VCaP (cell line): ENCODE results near the gene EFHC1.

Experiments used
- H3K27ac ChIP-seq: fragments of 450-650 bp; 2 replicates; pipeline ENCODE4 v1.5.1; 2017
- CTCF ChIP-seq: fragments of 450-650 bp; conservative IDR thresholded peaks from 2 replicates; pipeline ENCODE4 v1.5.1; 2017; ENCODE audit warnings: mild to moderate bottlenecking, moderate library complexity

Gene EFHC1

GRCh38 chr6:52498538-52499017 is 78.4 kb downstream of the EFHC1 start:
- TF ChIP-seq CTCF = no peak
- H3K27ac ChIP-seq = no peak overlapping the region

GRCh38 chr6:52499026-52499425 is 78.9 kb downstream of the EFHC1 start:
- TF ChIP-seq CTCF = no peak
- no peak overlapping the region for H3K27ac ChIP-seq

GRCh38 chr6:52499681-52500236 is 79.6 kb downstream of the EFHC1 start:
- no peak overlapping the region for H3K27ac ChIP-seq

GRCh38 chr6:52500238-52501129 is 80.3 kb downstream of the EFHC1 start:
- TF ChIP-seq CTCF = no peak
- H3K27ac ChIP-seq = no peak overlapping the region

More at GRCh38 chr6:52499681-52500236, 79.6 kb downstream of the EFHC1 start:
- no peak for TF ChIP-seq CTCF

GRCh38 chr6:52502306-52503029 is 82.3 kb downstream of the EFHC1 start:
- H3K27ac ChIP-seq = no peak overlapping the region

GRCh38 chr6:52503323-52503747 is 83.2 kb downstream of the EFHC1 start:
- peak overlapping the region; percentile 72 for H3K27ac ChIP-seq

More at GRCh38 chr6:52502306-52503029, 82.3 kb downstream of the EFHC1 start:
- no peak for TF ChIP-seq CTCF

More at GRCh38 chr6:52503323-52503747, 83.2 kb downstream of the EFHC1 start:
- TF ChIP-seq CTCF = no peak
